Fibroblast of lung (primary cell): Measurements from ENCODE around the gene APBA2.

Experiments used
- CTCF ChIP-seq, 2 donors: IDR thresholded peaks in 1 of 2; conservative IDR thresholded peaks in 1 of 2; 1 replicate in 1 of 2; 2 replicates in 1 of 2; pipeline ENCODE4 v1.5.1; 2011 to 2012; ENCODE audit warnings: low read length in 2 of 2, control low read depth in 1 of 2, inconsistent platforms in 1 of 2, low read depth in 1 of 2, mild to moderate bottlenecking in 1 of 2
- EZH2 ChIP-seq: IDR thresholded peaks from 2 replicates; pipeline ENCODE4 v1.5.1; 2012; ENCODE audit warnings: low read length, control low read depth, mild to moderate bottlenecking; ENCODE audit errors: missing control alignments

- TF ChIP-seq CTCF (conservative IDR thresholded peaks at IDR 0.05 in 1 of 2, IDR thresholded peaks at IDR 0.05 in 1 of 2; ENCODE audit: low read depth in 1 of 2, low read length in 2 of 2) = no peak
- no peak for TF ChIP-seq EZH2
Observed at GRCh38 chr15:28922707-28923012, 36.9 kb downstream of the APBA2 start.
